Renal cortical epithelial cell (primary cell): ENCODE data around the gene XAB2. TPM values are rescaled to one million over a fixed set of nuclear protein-coding genes. Genes with fewer than 3 reads are reported as not detected.
"Not testable (repeated sequence)": the region's sequence is repeated elsewhere in the genome, so short reads cannot be mapped to it uniquely, and the experiment has no call there.

Experiments
- DNase-seq: peaks from one replicate; pipeline ENCODE4 v3.0.0-alpha.2; 2011; ENCODE audit warnings: low read depth
- total RNA-seq: library from RNA; depleted of rRNA; stranded (reverse); fragments of >200 nt; gene quantifications from 2 replicates; pipeline ENCODE4 v1.2.3, GENCODE V29; 2014

Gene XAB2
- total RNA-seq, 1 donor from 2014 or later = 52.3 TPM

- not testable (repeated sequence) for DNase-seq
Observed at GRCh38 chr19:7577422-7577821, 51.9 kb downstream of the XAB2 start.

- DNase-seq = no peak
Observed at GRCh38 chr19:7575434-7576040, 53.8 kb downstream of the XAB2 start.

- no peak for DNase-seq
Observed at GRCh38 chr19:7570761-7571160, 58.6 kb downstream of the XAB2 start.

Other genes with a start within 250 kb of the XAB2 start
- 5.2 and 6.9 TPM in 2 replicates for gene PEX11G, start 140.5 kb downstream of the XAB2 start, total RNA-seq
- 10.9 and 27.1 TPM in 2 replicates for gene ZNF358, start 113.4 kb downstream of the XAB2 start, total RNA-seq
- 3.1 and 5.7 TPM in 2 replicates for gene MCOLN1, start 106.9 kb downstream of the XAB2 start, total RNA-seq
- gene PNPLA6, start 93.8 kb downstream of the XAB2 start, total RNA-seq = 79.7 and 149 TPM in 2 replicates
- 1.9 and 3.8 TPM in 2 replicates for gene CAMSAP3, start 33.7 kb downstream of the XAB2 start, total RNA-seq
- gene PET100, start 248 bp upstream of the XAB2 start, total RNA-seq = 15.3 and 27.6 TPM in 2 replicates
- gene PCP2, start 4.2 kb upstream of the XAB2 start, total RNA-seq = 0.30 TPM in 1 of 2 replicates, not detected in the other
- gene STXBP2, start 7.6 kb upstream of the XAB2 start, total RNA-seq = 47.9 and 118 TPM in 2 replicates
- not detected in 2 replicates for gene RETN, start 39.5 kb upstream of the XAB2 start, total RNA-seq
- gene MCEMP1, start 47.5 kb upstream of the XAB2 start, total RNA-seq = not detected in 2 replicates
- gene TRAPPC5, start 51.3 kb upstream of the XAB2 start, total RNA-seq = 47.7 and 118 TPM in 2 replicates
- gene FCER2, start 72.6 kb upstream of the XAB2 start, total RNA-seq = not detected in 2 replicates
- not detected in 2 replicates for gene CLEC4G, start 102.6 kb upstream of the XAB2 start, total RNA-seq
- 0.15 TPM in 1 of 2 replicates, not detected in the other for gene CD209, start 118.0 kb upstream of the XAB2 start, total RNA-seq
- not detected in 2 replicates for gene CLEC4M, start 133.7 kb upstream of the XAB2 start, total RNA-seq
- gene EVI5L, start 200.7 kb upstream of the XAB2 start, total RNA-seq = 10.8 and 22.9 TPM in 2 replicates
- 0.17 and 0.35 TPM in 2 replicates for gene PRR36, start 244.8 kb upstream of the XAB2 start, total RNA-seq